Right forelimb (tissue), 1 donor: ENCODE measurements around the gene CYB561A3.
"Not testable (repeated sequence)": the region's sequence is repeated elsewhere in the genome, so short reads cannot be mapped to it uniquely, and the experiment has no call there.

Source experiments
- DNase-seq: peaks from one replicate; pipeline ENCODE4 v3.0.0-alpha.2; 2018

The CYB561A3 gene, protein sequence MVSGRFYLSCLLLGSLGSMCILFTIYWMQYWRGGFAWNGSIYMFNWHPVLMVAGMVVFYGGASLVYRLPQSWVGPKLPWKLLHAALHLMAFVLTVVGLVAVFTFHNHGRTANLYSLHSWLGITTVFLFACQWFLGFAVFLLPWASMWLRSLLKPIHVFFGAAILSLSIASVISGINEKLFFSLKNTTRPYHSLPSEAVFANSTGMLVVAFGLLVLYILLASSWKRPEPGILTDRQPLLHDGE

DNA sequence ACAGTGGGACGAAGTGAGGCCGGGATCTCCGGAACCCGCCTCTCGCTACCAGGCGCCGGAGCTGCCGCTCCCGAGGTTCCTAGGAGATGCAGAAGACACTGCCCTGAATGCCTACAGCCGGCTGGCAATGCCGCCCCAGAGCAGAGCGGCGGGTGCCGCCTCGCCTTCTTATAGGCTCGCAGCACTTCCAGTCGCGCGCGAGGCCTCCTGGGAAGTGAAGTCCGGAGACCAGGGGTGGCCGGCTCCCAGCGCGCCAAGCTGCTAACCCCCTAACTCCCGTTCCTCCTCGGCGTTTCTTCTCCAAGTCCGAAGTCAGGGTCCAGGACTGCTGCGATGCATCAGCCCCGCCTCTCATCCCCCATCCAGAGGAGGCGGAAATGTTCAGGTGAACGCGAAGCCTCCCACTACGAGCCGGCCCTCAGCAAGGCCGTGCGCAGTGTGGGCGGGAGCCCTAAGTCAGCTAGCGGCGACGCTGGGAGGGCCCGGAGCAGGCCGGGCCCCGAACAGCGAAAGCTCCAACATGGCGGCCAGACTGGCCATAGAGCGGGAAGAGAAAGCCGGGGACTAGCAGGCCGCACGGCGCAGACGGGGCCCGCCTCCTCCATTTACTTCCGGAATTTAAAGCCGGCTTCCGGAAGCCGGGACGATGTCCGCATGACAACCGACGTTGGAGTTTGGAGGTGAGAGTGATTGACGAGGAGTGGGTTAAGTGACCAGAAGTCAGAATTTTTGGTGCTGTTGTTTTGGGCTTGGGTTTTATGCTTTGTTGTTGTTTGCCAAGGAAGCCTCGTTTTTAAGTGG, at the start of gene CYB561A3, which contains the start of gene TMEM138:
TSS of gene CYB561A3 (minus strand) at position 142 of the 801 bp plus-strand sequence. CDS start 5,169 bp downstream, outside the sequence.
TSS of gene TMEM138 (plus strand) at position 634 of the 801 bp plus-strand sequence. CDS start 2,017 bp downstream, outside the sequence.
- DNase-seq: peak; percentile 93

DNA sequence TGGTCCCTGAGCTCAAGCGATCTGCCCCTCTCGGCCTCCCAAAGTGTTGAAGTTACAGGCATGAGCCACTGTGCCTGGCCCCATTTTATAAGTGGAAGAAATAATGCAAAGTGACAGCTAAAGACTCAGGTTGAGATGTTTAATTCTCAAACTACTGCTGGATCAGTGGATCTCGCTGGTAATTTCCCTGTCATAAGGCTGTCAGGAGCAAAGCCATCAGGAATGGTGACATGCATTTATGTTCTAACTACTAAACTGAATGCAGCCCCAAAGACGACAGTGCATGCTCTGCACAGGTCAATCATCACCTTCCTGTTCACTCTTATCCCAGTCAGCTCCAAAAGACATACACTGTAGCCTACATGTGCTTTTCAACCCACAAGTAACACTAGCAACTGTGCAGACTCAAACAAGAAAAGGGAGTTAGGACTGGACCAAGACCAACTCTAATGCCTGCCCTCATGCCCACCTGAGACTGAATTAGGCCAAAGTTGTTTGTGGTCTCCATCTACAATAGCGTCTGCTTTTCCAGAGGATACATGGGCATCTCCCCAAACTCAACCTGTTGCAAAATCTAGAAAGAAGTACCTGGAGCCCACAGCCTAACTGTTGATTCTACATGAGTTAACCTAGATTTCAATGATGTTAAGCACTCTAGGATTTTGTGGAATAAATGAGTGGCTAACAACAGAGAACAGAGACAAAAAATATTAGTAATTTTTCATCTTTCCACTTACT, 45.5 kb upstream of the CYB561A3 start:
- no peak for DNase-seq

DNA sequence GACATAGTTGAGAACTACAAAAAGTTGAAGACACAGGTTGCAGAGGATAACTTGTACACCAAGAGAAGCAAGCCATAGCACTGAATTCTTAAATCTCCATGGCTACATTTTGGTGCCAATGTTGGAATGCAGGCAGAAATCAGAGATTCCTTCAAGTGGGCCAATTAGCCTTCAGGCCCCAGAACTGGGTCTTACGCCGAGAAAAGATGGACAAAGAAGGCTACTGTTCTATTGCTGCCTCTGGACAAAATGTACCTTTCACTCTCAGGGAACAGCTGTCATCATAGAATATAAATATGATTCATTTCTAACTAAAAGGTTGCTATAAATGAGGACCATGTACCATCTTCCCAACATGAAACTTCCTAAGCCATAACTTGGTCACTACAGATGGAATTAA, 44.4 kb upstream of the CYB561A3 start:
- no peak for DNase-seq

DNA sequence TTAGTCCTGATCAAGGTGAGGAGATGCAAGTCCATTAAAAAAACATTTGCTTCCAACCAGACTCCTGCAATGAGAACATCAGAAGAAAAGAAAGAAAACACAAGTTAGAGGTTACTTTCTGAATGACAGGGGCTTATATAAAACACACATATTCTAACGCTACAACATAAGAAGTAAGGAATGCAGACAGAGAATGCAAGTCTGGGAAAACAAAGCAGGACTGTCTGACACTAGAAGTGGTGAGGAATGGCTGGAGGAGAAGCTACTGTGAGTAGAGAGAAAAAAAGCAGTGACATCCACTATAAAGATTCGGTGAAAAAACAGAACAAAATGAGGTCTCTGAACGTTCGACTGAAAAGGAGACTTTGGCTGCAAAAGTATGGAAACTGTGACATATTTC, 43.0 kb upstream of the CYB561A3 start:
- DNase-seq: no peak

DNA sequence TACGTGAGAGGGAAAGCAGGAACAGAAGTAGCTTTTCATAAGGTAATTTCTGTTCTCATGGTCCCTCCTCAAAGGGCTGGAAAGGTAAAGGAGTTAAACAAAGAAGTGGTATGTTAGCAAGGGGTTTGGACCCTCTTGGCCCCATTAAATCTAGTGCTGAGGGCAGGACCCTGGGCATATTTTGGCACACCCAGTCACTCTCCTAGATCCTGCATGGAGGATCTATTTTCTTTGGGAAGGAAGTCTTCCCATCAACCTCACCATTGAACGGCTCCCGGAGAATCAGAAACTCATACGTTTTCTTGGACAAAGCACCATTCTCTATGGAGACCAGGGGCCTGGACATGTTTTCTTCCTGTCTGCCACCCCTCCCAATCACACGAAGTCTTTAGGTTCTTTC, 42.4 kb upstream of the CYB561A3 start:
- DNase-seq: no peak

DNA sequence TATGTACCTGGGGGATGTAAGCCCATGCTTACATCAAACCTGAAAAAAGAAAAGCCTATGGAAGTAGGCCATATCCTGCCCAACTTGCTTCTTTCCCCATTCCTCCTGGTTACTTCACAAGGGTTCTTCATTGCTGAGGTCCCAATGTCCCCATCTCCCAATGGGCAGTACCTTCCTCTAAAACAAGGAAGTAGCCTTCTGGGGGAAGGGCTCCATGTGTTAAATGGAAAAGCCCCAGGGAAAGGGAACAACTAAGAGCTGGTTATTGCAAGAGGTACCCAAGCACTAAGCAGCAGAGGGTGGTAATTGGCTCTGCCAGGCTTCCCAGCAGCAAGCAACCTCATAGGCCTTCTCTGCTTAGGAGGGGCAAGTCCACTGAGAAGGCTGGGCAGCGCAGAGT, 42.0 kb upstream of the CYB561A3 start:
- no peak for DNase-seq

DNA sequence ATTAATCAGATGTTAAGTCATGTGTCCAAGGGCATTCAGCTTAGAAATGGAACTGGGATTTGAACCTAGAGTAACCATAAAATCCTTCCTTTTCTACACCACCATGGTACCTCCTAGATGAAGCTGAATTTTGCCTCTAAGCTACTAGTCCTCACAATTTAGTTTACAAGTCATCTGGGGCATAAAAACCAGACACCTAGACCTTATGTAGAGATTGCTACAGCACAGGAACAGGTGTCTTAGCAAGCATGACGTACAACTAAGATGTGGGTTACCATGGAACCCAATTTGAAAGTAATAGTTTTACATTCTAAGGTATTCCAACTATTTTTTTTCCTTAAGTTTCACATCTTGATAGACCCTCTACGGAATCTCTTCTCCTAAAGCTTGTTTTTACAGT, 39.9 kb upstream of the CYB561A3 start:
- no peak for DNase-seq

DNA sequence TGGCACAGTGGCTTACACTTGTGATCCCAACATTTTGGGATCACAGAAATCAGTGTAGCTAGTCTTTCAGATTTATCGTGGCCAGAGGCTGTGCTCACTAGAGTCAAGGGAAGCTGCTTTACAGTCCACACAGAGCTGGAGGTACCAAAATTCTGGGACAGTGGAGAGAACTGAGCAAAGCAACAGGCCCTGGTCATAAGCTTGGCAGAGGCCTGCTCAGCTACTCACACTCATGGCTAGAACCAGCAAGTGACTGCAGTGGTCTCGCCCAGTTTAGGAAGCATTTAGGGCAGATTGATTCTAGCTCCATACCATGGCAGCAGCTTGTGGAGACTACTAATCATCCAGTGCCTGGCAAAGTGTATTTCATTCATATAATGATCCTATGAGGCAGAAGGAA, 39.5 kb upstream of the CYB561A3 start:
- no peak for DNase-seq

DNA sequence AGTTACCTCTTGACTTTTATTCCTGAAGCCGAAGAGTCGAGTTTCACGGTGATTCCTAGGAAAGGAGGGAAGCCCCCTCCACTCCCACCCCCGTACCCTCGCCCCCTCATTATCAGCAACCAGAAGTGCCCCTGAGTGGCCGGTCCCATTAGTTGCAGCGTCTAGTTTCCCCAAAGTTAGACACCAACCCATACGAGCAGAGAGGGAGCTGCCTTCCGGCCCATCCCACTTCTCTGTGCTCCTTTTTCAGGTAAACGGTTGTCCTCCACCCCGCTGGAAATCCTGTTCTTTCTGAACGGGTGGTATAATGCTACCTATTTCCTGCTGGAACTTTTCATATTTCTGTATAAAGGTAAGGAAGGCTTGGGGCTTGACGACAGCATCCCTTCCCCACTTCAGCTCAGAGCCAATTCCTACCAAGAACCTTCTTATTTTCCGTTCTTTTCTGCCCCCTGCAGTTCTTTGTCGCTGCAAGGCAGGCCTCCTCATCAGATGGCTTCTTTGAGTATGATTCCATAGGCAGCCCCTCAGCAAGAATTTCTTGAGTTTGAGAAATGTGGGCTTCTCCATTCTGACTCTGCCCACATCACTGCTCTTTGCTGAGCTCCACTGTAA, 31.4 kb upstream of the CYB561A3 start:
- DNase-seq: peak; percentile 53

DNA sequence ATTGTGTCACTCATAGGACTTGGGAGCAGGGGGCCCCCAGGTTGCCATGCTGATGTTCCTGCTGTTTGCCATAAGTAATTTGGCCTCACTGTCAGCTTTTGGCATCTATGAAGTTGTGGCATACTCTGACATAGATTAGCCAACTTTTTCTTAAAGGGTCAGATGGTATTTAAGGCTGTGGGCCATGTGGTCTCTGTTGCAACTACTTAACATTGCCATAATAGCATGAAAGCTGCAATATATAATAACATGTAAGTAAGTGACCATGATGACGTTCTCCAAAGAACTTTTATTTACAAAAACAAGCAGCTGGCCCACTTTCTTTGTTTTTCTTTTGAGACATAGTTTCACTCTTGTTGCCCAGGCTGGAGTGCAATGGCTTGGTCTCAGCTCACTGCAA, 28.5 kb upstream of the CYB561A3 start:
- no peak for DNase-seq

DNA sequence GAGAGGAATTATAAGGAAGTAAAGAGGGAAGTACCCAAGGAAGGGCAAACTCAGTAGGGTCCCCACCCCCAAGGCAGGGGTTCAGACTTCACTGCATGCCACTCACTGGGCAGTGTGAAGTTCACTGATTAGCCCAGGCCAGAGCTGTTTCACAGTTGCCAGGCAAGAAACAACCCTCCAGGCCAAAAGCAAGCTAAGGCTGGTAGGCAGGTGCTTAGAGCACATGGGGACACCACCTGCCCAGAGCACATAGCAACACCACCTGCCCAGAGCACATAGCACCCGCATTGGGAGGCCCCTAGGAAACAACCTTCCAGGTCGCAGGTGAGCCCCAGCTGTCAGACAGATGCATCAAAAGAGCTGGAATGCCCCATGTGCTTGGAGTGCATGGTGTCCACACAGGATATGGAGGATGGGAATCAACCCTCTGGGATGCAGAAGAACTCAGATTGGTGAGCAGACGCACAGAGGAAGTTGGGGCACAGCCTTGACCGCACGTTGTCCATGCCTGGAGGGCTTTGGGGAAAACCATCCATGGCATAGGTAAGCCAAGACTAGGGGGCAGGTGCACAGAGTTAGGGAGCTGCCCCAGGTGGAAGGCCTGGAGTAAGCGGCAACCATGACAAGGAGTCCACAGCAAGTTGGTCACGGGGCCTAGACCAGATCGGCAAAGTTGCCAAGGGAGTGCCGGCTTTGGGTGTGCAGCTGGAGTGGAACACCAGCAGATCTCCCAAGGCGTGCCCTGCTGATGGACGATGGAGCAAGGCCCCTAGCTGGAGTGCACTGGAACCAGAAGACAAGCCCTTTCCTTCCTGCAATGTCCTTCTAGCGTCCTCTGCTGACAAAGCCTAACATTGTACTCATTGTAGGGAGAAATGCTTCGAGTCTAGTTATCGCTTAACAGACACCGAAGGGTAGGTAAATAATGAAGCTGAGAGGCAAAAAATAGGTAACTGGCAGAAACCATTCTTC, 22.9 kb upstream of the CYB561A3 start:
- no peak for DNase-seq

DNA sequence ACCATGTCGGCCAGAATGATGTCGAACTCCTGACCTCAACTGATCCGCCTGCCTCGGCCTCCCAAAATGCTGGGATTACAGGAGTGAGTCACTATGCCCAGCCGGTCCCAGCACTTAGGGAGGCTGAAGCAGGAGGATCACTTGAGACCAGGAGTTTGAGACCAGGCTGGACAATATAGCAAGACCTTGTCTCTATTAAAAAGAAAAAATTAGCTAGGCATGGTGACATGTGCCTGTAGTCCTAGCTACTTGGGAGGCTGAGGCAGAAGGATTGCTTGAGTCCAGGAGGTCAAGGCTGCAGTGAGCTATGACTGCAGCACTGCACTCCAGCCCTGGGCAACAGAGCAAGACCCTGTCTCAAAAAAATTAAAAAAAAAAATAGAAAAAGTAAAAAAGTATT, 22.2 kb upstream of the CYB561A3 start:
- DNase-seq: not testable (repeated sequence)

DNA sequence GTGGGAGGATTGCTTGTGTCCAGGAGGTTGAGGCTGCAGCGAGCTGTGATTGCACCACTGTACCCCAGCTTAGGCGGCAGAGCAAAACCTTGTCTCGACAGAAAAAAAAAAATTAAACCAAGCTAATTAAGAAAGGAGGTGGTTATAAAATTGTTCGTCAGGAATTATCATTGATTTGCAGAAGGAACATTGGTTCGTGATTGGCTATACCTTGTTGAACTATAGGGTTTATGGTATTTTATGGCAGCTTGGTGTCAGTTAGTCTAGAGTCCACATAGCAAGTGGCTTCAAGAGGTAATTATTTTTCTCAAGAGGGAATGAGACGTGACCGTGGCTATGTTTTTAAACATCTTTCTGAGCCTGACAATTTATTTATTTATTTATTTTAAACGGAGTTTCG, 19.2 kb upstream of the CYB561A3 start:
- no peak for DNase-seq

DNA sequence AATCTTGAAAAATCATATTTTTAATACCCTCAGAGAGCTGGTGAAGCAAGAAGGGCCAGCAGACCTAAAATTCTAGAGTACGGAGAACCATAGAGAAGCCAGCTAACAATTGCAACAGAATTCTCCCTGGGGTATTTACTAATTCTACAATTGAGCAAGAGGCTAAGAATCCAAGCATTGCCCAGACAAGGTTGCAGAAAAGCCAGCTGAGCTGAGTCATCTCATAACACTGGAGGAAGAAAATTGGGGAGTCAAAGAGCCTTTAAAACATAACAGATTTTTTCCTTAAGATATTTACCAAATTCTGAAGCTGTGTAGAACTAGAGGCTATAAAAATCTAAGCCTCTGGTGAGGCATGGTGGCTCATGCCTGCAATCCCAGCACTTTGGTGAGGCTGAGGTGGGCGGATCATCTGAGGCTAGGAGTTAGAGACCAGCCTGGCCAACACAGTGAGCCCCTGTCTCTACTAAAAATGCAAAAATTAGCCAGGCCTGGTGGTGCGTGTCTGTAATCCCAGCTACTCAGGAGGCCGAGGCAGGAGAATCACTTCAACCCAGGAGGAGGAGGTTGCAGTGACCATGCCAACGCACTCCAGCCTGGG, 17.1 kb upstream of the CYB561A3 start:
- DNase-seq: no peak

DNA sequence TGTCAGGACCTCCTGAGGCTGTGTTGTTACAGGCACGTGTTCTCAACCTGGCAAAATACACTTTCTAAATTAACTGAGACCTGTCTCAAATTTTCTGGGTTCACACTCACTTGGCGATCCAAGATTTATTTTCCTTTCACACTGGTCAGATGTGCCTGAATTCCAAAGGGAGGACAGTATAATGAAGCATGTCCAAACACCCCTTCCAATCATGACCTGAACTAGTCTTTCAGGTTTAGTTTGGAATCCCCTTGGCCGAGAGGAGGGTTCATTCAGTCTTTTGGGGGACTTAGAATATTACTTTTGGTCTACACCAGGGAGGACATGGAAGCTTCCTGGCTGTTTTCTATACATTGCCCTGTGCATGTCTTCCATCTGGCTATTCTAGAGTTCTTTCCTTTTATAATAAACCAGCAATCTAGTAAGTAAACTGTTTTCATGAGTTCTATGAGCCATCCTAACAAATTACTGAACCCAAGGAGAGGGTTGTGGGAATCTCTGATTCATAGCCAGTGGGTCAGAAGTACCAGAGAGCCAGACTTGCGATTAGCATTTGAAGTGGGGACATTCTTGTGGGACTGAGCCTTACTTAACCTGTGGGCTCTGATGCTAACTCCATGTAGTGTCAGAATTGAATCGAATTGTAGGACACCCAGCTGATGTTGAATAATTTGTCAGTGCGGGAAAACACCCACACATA, 15.9 kb upstream of the CYB561A3 start:
- DNase-seq: no peak

DNA sequence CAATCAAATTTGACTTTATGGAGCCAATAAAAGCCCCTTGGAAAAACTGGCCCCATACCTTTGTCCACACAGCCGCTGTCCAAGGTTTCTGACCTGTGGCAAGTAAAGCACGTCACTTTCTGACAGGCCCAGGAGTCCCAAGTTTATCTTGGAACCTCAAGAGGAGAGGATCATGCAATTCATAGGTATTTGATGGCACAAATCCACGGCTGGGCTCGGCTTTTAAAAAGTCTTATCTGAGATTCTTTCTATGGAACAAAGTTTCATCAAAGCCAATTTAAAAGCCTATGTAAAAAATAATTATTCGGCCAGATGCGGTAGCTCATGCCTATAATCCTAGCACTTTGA, 14.1 kb upstream of the CYB561A3 start:
- DNase-seq: no peak

DNA sequence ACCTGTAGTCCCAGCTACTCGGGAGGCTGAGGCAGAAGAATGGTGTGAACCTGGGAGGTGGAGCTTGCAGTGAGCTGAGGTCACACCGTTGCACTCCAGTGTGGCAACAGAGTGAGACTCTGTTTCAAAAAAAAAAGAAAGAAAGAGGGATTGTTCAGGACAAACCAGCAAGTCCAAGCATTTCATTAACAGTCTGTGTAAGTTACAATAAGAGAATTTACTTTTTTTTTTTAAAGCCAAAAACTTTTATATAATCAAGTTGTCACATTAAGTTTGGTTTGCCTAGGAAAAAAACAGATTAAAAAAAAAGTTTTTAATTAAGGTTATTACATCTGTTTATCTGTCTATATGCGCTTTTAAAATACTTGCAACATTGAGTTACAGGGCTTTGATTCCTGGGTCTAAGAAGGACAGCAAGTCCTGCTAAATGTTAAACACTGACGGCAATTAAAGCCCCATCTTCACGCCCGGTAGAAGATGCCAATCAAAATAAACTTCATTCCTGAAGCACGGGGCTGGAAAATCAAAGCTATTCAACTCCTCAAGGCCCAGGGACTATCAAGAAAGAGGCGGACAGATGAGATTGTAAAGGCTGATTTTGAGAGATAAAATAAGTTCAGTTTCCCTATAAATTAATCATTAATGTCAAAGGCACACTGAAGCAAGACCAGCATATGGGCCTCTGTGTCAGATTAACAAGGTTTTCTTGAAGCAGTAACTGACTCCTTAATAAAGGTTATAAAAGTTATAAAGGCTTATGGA, 11.2 kb upstream of the CYB561A3 start:
- DNase-seq: no peak

DNA sequence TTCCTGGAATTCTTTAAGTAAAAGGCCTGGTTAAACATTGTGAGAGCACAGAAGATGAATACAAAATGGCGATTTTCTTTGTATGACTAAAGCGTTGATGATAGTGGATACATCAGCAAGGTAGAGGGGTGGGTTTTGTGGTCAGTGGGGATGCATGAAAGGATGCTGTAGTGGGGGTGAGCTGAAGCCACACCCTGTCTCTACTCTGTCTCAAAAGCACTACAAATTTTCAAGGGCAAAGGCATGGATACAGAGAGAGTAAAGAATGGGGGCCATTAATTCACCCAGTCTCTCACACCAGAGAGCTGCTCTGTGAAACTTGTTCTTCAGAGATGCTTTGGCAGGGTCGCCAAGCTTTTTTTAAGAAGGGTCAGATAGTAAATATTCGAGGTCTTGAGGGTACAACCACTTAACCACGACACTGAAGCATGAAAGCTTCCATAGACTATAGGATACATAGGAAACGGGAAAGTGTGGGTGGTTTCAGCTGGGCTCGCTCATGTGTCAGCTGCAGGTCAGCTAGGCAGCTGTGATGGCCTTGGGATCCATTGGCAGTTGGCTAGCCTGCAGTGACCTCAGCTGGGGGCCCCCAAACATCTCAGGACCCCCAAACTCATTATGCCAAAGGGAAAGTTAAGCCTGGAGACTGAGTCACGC, 8.8 kb upstream of the CYB561A3 start:
- no peak for DNase-seq
